ENCODE results near the gene HTR1E.
"Not testable (repeated sequence)": the region's sequence is repeated elsewhere in the genome, so short reads cannot be mapped to it uniquely, and the experiment has no call there.

HTR1E gene, protein sequence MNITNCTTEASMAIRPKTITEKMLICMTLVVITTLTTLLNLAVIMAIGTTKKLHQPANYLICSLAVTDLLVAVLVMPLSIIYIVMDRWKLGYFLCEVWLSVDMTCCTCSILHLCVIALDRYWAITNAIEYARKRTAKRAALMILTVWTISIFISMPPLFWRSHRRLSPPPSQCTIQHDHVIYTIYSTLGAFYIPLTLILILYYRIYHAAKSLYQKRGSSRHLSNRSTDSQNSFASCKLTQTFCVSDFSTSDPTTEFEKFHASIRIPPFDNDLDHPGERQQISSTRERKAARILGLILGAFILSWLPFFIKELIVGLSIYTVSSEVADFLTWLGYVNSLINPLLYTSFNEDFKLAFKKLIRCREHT

DNA sequence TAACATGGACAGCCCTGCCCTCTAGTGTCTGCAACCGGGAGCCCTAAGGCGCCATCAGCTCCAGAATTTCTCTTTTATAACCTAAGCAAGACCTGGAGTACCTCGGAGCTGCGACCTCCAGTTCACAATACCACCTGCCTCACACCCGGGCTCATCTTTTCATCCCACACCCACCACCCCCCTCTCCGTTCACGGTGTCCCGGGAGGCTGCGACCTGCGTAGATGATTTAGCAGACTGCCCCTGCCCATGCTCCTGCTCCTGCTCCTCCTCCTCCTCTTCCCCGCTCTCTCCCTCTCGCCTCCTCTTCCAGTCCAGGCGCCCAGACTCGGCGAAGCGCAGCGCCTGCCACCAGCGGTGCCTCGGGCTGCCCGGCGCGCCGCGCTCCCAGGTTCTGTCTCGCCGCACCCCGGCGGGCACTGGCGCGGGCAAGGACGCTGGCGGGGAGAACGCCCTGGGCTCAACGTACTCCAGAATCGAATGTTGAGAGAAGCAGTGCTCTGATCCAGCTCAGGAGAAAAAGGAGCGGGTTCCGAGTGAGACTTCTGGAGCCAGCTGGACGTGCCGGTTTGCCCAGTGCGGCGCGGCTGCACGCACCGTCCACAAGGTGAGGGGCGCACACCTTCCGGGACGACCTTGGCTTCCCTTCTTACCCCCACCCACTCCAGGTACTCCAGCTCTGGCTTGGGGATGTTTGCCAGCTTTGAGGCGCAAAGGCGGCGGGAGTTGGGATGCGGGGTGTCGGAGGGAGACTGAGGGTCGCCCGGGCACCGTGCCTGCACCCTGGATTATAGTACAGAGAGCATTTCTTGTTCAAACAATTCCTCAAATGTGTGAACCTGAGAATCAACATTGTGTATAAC, at the start of gene HTR1E:
Gene HTR1E (plus strand): TSS at position 310 of the 861 bp plus-strand sequence. CDS start 77,807 bp downstream, outside the sequence.
- peak; percentile 84 for DNase-seq (ENCODE audit: low spot score)

DNA sequence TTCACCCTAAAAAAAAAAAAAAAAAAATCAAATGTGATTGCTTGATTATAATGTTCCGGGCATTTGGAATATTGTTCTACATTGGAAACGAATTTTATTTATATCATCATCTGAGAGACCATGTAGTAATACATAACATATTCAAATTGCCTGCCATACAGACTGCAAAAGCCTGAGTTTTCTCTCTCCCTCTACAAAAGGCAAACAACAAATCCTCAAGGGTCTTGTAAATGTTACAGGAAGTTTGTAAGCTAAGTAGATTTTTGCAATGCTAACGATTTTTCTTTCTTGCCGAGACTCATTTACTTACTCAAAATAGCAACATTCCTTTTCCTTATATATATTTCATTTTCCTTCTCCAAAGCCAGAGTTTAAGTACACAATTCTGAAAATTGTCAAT, 49.0 kb upstream of the HTR1E start:
- DNase-seq (ENCODE audit: low spot score) = no peak

DNA sequence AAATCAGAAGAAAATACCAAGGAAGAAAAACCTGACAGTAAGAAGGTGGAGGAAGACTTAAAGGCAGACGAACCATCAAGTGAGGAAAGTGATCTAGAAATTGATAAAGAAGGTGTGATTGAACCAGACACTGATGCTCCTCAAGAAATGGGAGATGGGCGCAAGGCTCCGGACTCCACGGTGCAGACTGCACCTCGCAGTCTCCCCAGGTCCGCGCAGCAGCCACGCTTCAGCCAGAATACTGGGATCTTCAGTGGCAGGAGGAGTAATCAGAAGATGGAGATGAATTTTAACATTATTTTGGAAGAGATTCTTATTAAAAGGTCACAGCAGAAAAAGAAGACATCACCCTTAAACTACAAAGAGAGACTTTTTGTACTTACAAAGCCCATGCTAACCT, 40.1 kb upstream of the HTR1E start:
- DNase-seq (ENCODE audit: low spot score) = not testable (repeated sequence)

DNA sequence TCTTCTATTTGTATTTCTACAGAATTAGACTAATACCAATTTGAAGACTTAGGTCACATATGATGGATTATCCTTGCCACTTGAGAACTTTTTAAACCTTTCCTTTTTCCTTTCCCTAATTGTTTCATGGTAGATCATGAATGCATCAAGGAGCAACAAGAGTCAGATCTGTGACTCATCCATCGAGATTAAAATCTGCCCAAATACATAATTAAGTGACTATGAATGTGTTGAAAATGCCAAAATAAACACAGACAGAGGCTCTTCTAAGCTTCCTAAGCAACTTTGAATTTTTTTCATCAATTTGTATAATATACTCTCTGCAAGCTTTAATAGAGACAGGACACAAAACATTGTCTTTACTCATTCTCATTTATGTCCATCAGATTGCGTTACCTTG, 23.5 kb upstream of the HTR1E start:
- DNase-seq (ENCODE audit: low spot score) = no peak

DNA sequence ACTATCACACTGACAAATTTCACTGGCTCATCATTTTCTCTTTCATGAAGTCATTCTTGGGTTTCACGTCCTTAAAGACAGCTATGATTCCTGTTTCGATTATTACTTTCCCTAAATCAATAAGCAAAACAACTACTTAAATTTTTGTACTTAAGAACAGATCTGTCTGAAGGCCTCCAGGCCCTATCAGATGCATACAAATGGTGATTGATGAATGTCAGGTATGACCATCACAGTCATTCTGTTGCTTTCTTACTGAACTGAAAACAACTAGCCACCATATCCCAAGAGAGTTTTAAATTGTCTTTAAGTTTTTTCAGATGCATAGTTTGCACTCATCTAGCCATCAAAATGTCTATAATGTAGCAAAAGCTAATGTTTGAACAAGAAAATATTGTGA, 20.9 kb upstream of the HTR1E start:
- DNase-seq (ENCODE audit: low spot score) = no peak

DNA sequence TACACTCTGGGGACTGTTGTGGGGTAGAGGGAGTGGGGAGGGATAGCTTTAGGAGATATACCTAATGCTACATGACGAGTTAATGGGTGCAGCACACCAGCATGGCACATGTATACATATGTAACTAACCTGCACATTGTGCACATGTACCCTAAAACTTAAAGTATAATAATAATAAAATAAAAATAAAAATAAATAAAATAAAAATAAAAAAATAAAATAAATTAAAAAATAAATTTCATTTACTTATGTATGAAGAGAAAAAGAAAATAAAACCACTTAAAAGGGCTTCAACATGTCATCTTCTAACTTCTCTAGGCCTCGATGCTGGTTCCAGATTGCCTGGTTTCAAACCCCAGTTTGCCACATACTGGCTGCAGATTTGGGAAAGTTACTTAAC, 10.2 kb upstream of the HTR1E start:
- DNase-seq (ENCODE audit: low spot score) = not testable (repeated sequence)

DNA sequence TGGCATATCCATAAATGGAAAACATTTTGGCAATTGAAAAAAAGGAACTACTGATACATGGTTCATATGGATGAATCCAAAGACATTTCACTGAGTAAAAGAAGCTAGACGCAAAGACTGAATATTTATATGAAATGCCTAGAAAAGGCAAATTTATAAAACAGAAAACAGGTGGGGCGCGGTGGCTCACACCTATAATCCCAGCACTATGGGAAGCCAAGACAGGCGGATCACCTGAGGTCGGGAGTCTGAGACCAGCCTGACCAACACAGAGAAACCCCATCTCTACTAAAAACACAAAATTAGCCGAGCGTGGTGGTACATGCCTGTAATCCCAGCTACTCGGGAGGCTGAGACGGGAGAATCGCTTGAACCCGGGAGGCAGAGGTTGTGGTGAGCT, 9.5 kb upstream of the HTR1E start:
- DNase-seq (ENCODE audit: low spot score) = not testable (repeated sequence)

DNA sequence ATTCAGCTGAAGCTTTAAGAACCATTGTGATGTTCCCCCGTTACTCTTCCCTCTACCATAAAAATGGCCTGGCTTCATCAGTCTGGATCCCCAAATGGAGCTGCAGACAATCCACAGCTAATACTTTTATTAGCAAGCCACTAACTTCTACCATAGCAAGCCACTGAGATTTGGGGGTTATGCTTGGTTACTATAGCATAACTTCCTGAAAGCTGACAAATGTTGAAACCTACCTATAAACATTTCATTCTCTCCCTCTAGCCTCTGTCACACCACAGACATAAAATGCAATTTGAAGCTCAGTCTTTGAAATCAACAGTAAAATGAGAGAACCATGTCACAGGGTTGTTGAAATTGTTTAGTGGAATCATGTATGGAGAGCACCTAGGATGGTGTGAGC, 3.0 kb upstream of the HTR1E start:
- no peak for DNase-seq (ENCODE audit: low spot score)

DNA sequence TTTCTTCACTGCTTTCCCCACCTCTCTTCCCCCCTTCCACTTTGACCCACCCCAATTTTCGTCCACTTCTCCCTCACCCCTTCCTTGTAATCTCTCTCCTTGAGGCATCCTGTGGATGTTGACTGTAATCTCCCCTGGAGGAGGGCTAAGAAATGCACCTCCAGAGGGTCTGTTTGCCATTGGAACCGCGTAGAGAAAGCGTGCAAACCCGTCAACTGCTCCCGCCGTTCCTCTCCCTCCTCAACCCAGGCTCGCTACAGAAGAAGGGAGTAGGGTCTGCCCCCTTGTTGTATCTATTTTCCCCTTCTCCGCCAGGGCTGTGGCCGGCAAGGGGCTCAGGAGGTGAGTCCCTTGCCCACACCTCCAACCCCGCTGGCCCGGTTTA, 502 bp upstream of the HTR1E start:
- DNase-seq (ENCODE audit: low spot score) = no peak

DNA sequence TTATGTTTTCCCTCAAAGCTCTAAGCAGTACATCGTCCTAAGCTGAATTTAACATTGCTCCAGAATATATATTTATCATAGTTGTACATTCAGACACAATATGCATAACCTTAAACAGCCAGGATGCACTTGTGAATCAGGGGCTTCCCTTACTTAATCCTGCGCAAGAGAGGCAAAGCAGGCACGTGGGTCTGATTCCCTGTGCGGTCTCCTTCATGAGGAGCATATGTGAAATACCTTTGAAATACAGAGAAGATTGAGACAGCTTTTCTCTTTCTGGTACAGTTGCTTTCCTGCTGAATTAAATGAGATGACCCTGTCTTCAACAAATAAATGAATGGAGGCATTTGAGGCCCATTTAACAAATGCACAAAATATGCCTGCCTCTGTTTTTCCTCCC, 1.5 kb downstream of the HTR1E start:
- peak; percentile 35 for DNase-seq (ENCODE audit: low spot score)

DNA sequence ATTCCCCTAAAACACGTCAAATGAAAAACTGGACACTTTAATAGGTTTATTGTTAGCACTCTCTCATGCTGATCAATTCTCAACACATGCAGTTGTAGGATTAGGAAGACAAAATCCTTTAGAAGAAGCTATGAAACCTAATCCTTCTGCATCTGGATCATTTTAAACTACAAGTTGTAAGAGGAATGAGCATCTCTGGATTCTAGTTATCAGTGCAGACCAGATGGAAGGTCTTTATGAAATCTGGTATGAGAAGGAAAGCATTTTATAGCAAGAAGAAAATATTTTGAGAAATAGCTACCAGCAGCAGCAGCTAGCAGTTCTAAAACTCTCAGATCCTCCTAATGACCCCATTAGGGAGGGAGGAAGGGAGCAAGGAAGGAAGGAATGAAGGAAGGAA, 4.1 kb downstream of the HTR1E start:
- no peak for DNase-seq (ENCODE audit: low spot score)

DNA sequence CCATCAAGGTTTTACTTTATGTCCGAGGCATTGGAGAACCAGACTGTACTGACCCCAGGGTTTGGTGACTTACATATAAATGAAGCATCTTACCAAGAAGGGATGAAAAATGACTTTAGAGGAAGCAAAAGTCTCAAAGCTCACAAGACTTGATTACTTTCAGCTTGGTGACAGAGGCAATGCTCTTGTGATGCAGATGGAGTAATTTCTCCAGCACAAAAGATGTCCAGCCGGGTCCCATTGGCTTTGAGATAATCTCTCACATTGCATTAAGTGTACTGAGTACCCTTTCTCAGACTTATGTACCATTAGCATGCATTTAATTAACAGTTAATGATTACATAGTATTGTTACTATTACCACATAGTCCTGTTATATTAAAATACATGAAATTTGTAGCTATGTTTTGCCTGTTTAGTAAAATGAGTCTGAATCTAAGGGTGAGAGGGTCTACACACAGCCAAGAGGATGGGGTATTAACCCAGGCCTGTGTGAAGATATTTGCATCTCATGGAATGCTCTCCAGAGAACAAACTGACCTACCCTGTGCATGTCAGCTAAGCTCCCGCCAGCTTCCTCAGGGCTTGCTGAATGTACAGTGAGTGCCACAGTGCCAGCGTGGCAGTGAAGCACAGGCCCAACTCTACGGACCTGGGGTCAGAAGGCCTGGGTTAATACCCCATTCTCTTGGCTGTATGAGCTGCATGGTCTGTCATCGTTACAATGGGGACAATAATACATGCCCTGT, 5.6 kb downstream of the HTR1E start:
- no peak for DNase-seq (ENCODE audit: low spot score)

DNA sequence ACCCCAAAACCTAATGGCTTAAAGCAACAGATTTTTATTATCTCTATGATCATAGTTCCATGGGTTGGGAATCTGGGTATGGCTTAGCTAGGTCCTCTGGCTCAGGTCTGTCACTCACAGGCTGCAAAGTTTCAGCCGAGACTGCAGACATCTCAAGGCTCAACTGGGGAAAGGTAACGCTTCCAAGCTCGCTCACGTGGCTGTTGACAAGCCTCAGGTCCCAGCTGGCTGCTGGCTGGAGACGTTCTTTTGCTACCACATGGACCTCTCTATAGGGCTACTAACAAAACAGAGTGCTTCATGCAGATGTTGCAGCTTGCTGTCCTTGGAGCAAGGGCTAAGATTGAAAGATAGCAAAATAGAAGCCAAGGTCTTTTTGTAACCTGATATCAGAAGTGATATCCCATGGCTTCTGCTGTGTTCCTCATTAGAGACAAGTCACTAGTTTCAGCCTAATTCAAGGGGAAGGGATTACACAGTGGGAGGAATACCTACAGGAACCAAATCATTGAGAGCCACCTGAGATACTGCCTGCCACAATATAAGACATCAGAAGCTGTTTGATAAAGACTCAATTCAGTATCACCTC, 6.6 kb downstream of the HTR1E start:
- no peak for DNase-seq (ENCODE audit: low spot score)

DNA sequence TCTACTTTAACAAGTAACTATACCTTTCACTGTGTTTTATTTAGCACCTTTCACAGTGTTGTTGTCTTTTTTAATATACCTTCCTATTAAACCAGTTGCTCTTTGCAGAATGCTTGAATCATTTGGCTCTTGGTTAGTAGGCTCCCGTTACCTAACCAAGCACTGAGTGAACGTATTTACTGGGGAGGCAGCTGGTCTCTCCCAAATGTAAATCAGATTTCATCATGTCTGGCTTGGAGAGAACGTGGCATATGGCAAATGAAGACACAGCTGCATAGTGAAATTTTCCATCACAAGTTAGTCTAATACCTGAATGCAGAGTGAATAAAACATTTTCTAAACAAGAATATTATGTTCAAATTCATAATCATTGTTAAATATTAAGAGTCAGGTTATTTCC, 12.4 kb downstream of the HTR1E start:
- DNase-seq (ENCODE audit: low spot score) = peak; percentile 50

DNA sequence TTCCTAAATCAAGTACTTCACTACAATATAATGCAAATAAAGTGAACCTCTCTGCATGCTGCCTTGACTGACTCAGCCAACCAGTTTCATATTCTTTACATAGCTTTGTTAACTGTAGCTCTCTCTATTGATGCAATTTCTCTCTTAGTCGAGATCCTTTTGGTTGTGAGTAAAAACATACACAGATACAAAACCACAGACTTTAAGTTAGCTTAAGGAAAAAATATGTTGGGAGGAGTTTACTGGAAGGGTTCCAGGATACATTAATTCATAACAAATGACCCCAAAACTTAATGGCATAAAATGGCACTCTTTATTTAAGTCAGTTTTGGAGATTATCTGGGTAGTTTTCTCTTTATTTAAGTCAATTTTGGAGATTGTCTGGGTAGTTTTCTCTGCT, 15.7 kb downstream of the HTR1E start:
- no peak for DNase-seq (ENCODE audit: low spot score)

DNA sequence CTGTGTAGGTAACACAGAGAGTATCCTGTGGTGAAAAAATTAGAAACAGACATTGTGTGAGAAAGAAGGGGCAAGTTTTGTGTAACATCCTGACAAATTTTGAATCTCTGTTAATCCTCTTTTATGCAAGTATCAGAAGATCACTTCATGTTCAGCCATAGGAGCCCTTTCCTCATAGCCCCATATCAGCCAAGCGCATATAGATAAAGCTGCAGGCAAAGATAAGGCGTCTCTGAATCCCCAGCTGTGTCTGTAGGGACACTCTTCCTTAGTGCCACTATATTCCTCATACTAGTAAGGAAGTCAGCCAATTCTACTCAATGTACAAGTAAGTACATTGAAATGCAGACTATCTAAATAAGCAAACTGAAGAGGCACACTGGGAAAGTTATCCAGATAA, 22.3 kb downstream of the HTR1E start:
- DNase-seq (ENCODE audit: low spot score) = no peak

DNA sequence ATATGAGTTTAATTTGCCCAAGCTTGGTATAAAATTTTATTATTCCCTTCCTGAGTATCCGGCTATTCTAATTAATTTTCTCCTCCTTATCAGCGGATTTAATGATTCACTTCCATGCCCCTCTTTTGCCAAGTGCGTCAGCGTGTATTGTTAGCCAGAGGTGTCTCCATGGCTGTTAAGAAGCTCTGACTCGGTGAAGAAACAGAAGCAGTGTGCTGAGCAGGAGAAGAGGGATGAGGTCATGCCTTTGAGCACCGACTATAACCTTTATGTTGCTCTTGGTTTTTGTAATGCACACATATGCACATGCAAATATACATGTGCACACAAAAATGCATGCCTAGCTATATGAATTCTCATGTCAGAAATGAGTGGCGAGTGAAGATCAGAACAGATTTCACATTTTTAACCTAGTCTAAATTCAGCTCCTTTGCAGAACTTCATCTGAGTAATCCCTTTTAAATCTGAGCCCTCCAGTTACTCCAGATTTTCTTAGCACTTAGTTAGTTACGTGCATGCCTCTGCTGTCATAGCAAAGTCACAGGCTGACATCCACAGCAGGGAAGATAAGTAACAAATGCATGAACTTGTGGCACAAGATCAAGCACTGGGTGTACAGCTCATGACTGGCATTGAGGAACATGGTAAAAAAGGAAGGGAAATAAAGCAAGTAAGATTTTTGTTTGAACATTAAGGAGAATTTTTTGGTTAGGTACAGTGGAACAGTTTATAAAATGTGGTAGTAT, 24.3 kb downstream of the HTR1E start:
- DNase-seq (ENCODE audit: low spot score) = no peak

DNA sequence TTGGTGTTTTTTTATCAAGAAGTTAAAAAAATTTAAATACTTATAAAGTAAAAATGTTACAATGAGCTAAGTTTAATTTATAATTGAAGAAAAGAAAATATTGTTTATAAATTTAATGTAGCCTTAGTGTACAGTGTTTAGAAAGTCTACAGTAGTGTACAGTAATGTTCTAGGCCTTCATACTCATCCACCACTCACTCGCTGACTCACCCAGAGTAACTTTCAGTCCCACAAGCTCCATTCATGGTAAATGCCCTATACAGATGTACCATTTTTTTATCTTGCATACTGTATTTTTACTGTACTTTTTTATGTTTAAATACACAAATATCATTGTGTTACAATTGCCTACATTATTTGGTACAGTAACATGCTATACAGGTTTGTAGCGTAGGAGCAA, 26.0 kb downstream of the HTR1E start:
- DNase-seq (ENCODE audit: low spot score) = no peak

DNA sequence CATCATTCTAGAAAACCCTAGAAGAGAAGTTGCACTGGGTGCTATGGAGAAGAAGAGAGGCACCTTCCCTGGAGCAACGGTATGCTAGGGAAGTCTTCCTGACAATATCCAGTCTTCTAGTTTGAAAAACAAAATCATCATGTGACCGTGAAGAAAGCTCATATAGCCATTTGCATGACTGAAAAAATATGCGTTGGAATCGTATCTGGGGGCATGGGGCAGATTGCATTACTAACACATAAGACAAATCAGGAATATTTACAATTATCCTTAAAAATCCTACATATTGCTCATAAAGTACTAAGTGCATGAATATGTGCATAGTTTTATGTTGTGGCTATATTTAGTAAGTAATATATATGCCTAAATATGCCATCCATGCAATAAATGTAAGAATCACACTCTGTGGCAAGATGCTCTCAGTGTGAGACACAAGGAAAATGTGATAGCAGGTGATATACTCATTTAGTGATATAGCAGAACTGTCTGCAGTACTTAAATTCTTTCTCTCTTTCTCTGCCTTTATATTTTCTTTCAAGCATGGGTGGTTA, 26.8 kb downstream of the HTR1E start:
- DNase-seq (ENCODE audit: low spot score) = no peak

DNA sequence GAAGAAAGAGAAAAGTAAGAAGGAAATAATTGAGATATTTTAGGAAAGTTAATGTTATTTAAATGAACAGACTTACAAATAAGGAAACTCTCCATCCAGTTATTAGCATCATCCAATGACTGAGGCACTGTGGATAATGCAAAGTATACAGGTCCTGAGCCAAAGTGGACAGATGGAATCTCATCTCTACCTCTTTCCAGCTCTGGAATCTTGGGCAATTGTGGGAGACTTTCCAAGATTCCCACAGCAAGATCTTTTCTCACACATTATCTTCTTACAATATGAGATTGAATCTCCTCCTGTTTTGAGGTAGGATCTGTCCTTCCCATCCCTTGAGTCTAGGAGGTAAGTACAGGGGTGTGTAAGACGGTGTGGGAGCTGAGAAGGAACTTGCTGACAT, 28.9 kb downstream of the HTR1E start:
- peak; percentile 63 for DNase-seq (ENCODE audit: low spot score)

DNA sequence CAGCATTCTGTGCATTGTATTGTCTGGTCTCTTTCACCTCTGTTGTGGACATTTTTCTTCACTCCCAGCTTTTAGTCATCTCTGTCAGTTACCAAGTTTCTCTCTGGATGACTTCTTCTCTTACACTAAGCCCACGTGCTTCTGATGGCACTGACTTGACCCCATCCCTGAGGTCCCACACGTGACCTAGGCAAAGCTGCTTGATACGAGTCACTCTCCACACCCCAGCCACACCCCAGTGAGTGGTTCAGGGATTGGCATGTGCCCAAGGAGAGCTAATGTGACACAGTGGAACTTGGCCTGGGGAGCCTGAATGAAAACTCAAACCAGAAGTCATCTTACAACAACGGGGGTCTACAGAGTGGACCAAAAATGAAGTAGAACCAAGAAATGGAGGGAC, 32.2 kb downstream of the HTR1E start:
- DNase-seq (ENCODE audit: low spot score) = no peak
